ENCODE results near the gene KIAA1217.
"Not testable (repeated sequence)": the region's sequence is repeated elsewhere in the genome, so short reads cannot be mapped to it uniquely, and the experiment has no call there.

The KIAA1217 gene

GRCh38 chr10:24477915-24478314, 269.0 kb downstream of the KIAA1217 start:
- DNase-seq, result no peak

- DNase-seq, result no peak
Measured at GRCh38 chr10:24479806-24480205, 270.9 kb downstream of the KIAA1217 start.

- no peak for DNase-seq
Measured at GRCh38 chr10:24480447-24480846, 271.5 kb downstream of the KIAA1217 start.

- DNase-seq, result no peak
Measured at GRCh38 chr10:24481241-24481640, 272.3 kb downstream of the KIAA1217 start.

- not testable (repeated sequence) for DNase-seq
Measured at GRCh38 chr10:24482713-24483112, 273.8 kb downstream of the KIAA1217 start.

GRCh38 chr10:24483701-24484100, 274.8 kb downstream of the KIAA1217 start:
- DNase-seq, result no peak

- no peak for DNase-seq
Measured at GRCh38 chr10:24484771-24485170, 275.8 kb downstream of the KIAA1217 start.

- no peak for DNase-seq
Measured at GRCh38 chr10:24485304-24485703, 276.4 kb downstream of the KIAA1217 start.

GRCh38 chr10:24488631-24489030, 279.7 kb downstream of the KIAA1217 start:
- no peak for DNase-seq

- DNase-seq, result no peak
Measured at GRCh38 chr10:24493165-24493564, 284.2 kb downstream of the KIAA1217 start.

GRCh38 chr10:24494236-24494635, 285.3 kb downstream of the KIAA1217 start:
- DNase-seq, result no peak

- no peak for DNase-seq
Measured at GRCh38 chr10:24494777-24495176, 285.8 kb downstream of the KIAA1217 start.

GRCh38 chr10:24495666-24496460, 286.9 kb downstream of the KIAA1217 start:
- DNase-seq, result no peak

- no peak for DNase-seq
Measured at GRCh38 chr10:24496906-24497305, 288.0 kb downstream of the KIAA1217 start.

GRCh38 chr10:24501056-24501711, 292.2 kb downstream of the KIAA1217 start:
- DNase-seq, result no peak

GRCh38 chr10:24502006-24502405, 293.1 kb downstream of the KIAA1217 start:
- no peak for DNase-seq

- no peak for DNase-seq
Measured at GRCh38 chr10:24502801-24503460, 294.0 kb downstream of the KIAA1217 start.

GRCh38 chr10:24503461-24504320, 294.8 kb downstream of the KIAA1217 start:
- DNase-seq, result no peak

GRCh38 chr10:24505759-24506158, 296.8 kb downstream of the KIAA1217 start:
- no peak for DNase-seq

GRCh38 chr10:24513155-24513554, 304.2 kb downstream of the KIAA1217 start:
- DNase-seq, result no peak

- no peak for DNase-seq
Measured at GRCh38 chr10:24515481-24515880, 306.5 kb downstream of the KIAA1217 start.

- no peak for DNase-seq
Measured at GRCh38 chr10:24518411-24518810, 309.5 kb downstream of the KIAA1217 start.

Data from NCI-H1436 treated with DMSO at 0.1 percent for 48 hours (cell line).